C4-2B (cell line): Measurements from ENCODE around the gene ISG20.

Experiments used
- ZFX ChIP-seq: fragments of 450-650 bp; IDR thresholded peaks from 2 replicates; pipeline ENCODE4 v1.6.1; 2017
- TF ChIP-seq, protein P1 (sequence below): fragments of 450-650 bp; conservative IDR thresholded peaks from 2 replicates; pipeline ENCODE4 v1.5.1; 2017; ENCODE audit warnings: mild to moderate bottlenecking

DNA sequence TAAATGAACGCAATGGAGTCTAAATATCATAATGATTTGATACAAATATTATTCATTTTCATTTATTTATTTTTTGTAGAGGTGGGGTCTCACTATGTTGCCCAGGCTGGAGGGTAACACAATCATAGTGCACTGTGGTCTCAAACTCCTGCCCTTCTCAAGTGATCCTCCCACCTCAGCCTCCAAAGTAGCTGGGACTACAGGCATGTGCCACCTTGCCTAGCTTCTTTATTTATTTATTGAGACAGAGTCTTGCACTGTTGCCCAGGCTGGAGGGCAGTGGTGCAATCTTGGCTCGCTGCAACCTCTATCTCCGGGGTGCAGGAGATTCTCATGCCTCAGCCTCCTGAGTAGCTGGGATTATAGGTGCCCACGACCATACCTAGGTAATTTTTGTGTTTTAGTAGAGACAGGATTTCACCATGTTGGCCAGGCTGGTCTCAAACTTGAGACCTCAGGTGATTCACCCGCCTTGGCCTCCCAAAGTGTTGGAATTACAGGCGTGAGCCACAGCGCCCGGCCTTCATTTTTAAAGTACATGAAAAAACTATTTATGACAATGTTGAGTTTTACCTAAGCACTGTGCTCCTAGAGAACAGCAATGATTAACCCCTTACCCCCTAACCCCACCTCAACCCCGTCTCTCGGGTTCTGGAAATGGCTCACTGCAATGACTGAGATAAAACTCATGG lies 21.6 kb upstream of the ISG20 start:
- TF ChIP-seq, protein P1, sequence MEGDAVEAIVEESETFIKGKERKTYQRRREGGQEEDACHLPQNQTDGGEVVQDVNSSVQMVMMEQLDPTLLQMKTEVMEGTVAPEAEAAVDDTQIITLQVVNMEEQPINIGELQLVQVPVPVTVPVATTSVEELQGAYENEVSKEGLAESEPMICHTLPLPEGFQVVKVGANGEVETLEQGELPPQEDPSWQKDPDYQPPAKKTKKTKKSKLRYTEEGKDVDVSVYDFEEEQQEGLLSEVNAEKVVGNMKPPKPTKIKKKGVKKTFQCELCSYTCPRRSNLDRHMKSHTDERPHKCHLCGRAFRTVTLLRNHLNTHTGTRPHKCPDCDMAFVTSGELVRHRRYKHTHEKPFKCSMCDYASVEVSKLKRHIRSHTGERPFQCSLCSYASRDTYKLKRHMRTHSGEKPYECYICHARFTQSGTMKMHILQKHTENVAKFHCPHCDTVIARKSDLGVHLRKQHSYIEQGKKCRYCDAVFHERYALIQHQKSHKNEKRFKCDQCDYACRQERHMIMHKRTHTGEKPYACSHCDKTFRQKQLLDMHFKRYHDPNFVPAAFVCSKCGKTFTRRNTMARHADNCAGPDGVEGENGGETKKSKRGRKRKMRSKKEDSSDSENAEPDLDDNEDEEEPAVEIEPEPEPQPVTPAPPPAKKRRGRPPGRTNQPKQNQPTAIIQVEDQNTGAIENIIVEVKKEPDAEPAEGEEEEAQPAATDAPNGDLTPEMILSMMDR, result no peak
- no peak for TF ChIP-seq ZFX
